Limb (tissue), 2 donors: ENCODE results near the gene NUP88.

Experiments
- DNase-seq, 2 donors: peaks; one replicate each; pipeline ENCODE4 v3.0.0-alpha.2; 2016; ENCODE audit errors: extremely low spot score in 2 of 2

NUP88 gene

GRCh38 chr17:5355421-5356129 is 63.9 kb downstream of the NUP88 start:
- DNase-seq, result peak in 1 of 2 donors; percentile 13

DNA sequence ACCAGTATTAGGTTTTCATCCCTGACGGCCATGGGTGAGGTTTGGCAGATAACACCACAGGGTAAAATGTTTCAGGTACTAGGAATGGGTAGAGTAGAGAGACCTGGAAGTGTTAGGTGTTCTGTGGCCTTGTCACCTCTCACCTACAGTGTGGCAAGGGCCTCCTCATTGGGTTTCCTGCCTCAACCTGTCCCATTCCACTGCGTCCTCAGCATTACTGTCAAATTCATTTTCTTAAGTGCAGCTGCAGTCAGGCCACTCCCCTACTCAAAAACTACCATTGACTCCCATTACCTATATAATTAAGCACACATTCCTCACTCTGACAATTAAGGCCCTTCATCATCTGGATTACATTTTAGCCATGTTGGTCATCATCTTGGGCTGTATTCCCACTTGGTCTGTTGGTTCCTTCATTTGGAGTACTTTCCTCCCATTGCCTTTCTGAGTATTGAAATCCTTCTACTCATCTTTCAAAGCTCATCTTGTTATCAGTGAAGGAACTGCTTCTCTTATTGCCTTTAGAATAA is 64.5 kb downstream of the NUP88 start:
- DNase-seq, result no peak

DNA sequence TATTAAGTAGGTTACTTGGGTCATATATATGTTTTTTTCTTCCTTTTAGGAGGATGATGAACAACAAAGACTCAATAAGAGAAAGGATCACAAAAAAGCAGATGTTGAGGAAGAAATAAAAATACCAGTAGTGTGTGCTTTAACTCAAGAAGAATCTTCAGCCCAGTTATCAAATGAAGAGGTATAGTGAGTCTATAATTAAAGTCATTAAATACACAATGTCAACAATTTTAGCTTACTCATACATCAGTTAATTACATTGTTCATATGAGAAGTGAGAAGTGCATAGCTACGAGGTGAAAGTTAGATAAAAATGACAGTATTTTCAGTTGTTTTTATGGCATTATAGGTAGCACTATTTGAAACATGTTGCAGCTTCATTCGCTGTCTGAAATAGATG is 65.2 kb downstream of the NUP88 start:
- no peak for DNase-seq

GRCh38 chr17:5352681-5353289 is 66.7 kb downstream of the NUP88 start:
- DNase-seq, result no peak

GRCh38 chr17:5344914-5345313 is 74.5 kb downstream of the NUP88 start:
- no peak for DNase-seq
